Hepatocyte (in vitro differentiated cells): ENCODE measurements around the gene ETDC.

ENCODE experiments used
- EZH2 ChIP-seq: fragments of 200-600 bp; sonication (generic); IDR thresholded peaks from 2 replicates; pipeline ENCODE4 v1.6.1; 2016; ENCODE audit warnings: antibody characterized with exemption, mild to moderate bottlenecking, borderline replicate concordance
- EZH2phosphoT487 ChIP-seq: fragments of 200-600 bp; sonication (generic); IDR thresholded peaks from one replicate; pipeline ENCODE4 v1.6.1; 2018; ENCODE audit warnings: antibody characterized with exemption, mild to moderate bottlenecking, low read depth, moderate library complexity; ENCODE audit not compliant: unreplicated experiment, severe bottlenecking
- TF ChIP-seq, protein P1 (sequence below): fragments of 200-600 bp; sonication (generic); IDR thresholded peaks from 2 replicates; pipeline ENCODE4 v1.5.1; 2016; ENCODE audit warnings: antibody characterized with exemption, mild to moderate bottlenecking; ENCODE audit not compliant: poor library complexity

DNA sequence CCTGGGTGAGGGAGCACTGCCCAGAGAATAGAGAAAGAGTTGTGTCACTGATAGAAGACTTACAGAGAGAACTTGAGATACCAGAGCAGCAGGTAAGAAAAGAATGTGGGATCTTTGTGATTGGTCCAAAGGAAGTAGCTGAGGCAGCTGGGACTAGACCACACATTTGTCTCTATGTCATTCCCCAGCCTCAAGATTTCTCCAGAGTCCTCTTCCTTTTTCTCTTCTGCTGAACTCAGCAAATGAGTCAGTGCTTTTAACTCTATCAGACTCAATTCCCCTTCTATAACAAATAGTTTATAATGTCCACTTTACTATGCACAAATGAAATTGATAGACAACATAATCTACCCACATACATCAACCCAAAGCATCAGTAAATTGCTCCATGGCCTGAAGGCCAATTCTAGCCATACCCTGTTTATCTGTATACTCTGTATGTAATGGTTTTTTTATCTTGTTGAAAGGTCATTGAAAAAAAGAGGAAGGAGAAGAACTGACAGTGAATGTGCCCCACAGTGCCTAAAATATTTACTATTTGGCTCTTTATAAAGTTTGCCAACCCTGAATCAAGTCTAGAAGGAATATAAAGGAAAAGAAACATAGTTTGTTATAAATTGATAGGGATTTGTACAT lies 38.2 kb downstream of the ETDC start:
- TF ChIP-seq, protein P1, sequence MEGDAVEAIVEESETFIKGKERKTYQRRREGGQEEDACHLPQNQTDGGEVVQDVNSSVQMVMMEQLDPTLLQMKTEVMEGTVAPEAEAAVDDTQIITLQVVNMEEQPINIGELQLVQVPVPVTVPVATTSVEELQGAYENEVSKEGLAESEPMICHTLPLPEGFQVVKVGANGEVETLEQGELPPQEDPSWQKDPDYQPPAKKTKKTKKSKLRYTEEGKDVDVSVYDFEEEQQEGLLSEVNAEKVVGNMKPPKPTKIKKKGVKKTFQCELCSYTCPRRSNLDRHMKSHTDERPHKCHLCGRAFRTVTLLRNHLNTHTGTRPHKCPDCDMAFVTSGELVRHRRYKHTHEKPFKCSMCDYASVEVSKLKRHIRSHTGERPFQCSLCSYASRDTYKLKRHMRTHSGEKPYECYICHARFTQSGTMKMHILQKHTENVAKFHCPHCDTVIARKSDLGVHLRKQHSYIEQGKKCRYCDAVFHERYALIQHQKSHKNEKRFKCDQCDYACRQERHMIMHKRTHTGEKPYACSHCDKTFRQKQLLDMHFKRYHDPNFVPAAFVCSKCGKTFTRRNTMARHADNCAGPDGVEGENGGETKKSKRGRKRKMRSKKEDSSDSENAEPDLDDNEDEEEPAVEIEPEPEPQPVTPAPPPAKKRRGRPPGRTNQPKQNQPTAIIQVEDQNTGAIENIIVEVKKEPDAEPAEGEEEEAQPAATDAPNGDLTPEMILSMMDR: no peak
- TF ChIP-seq EZH2 (no peak), EZH2phosphoT487 (no peak)
